Measurements from ENCODE around the gene OAS1.
"Not testable (repeated sequence)": the region's sequence is repeated elsewhere in the genome, so short reads cannot be mapped to it uniquely, and the experiment has no call there.

OAS1 gene

GRCh38 chr12:112900298-112901145, 6.2 kb upstream of the OAS1 start:
- DNase-seq (ENCODE audit: low spot score) = peak; percentile 72

- no peak for DNase-seq (ENCODE audit: low spot score)
These were observed 5.5 kb upstream of the OAS1 start for GRCh38 chr12:112901271-112901670.

- DNase-seq (ENCODE audit: low spot score) = no peak
These were observed 2.2 kb upstream of the OAS1 start for GRCh38 chr12:112904571-112904970.

- no peak for DNase-seq (ENCODE audit: low spot score)
These were observed 1.2 kb upstream of the OAS1 start for GRCh38 chr12:112905451-112906089.

GRCh38 chr12:112907415-112908157, 824 bp downstream of the OAS1 start:
- no peak for DNase-seq (ENCODE audit: low spot score)

GRCh38 chr12:112908548-112908947, 1.8 kb downstream of the OAS1 start:
- DNase-seq (ENCODE audit: low spot score) = no peak

GRCh38 chr12:112909693-112910092, 2.9 kb downstream of the OAS1 start:
- DNase-seq (ENCODE audit: low spot score) = no peak

GRCh38 chr12:112913038-112913688, 6.4 kb downstream of the OAS1 start:
- DNase-seq (ENCODE audit: low spot score) = no peak

- not testable (repeated sequence) for DNase-seq (ENCODE audit: low spot score)
These were observed 7.1 kb downstream of the OAS1 start for GRCh38 chr12:112913888-112914287.

GRCh38 chr12:112916270-112916669, 9.5 kb downstream of the OAS1 start:
- DNase-seq (ENCODE audit: low spot score) = no peak

GRCh38 chr12:112919121-112919520, 12.4 kb downstream of the OAS1 start:
- DNase-seq (ENCODE audit: low spot score) = no peak

- DNase-seq (ENCODE audit: low spot score) = no peak
These were observed 18.2 kb downstream of the OAS1 start for GRCh38 chr12:112924986-112925385.

- not testable (repeated sequence) for DNase-seq (ENCODE audit: low spot score)
These were observed 19.8 kb downstream of the OAS1 start for GRCh38 chr12:112926416-112927033.

GRCh38 chr12:112927475-112927874, 20.7 kb downstream of the OAS1 start:
- no peak for DNase-seq (ENCODE audit: low spot score)

GRCh38 chr12:112927925-112928324, 21.2 kb downstream of the OAS1 start:
- DNase-seq (ENCODE audit: low spot score) = no peak

- no peak for DNase-seq (ENCODE audit: low spot score)
These were observed 22.2 kb downstream of the OAS1 start for GRCh38 chr12:112928978-112929377.

- DNase-seq (ENCODE audit: low spot score) = no peak
These were observed 23.0 kb downstream of the OAS1 start for GRCh38 chr12:112929715-112930114.

GRCh38 chr12:112930350-112930749, 23.6 kb downstream of the OAS1 start:
- no peak for DNase-seq (ENCODE audit: low spot score)

- DNase-seq (ENCODE audit: low spot score) = no peak
These were observed 25.8 kb downstream of the OAS1 start for GRCh38 chr12:112932485-112933128.

GRCh38 chr12:112933129-112933505, 26.4 kb downstream of the OAS1 start:
- no peak for DNase-seq (ENCODE audit: low spot score)

GRCh38 chr12:112936264-112936663, 29.5 kb downstream of the OAS1 start:
- no peak for DNase-seq (ENCODE audit: low spot score)
